WTC11 (cell line): ENCODE data around the gene CDH22.

Experiments used
- ATF2 ChIP-seq: sonication (generic); formaldehyde crosslinking; IDR thresholded peaks from 2 replicates; pipeline ENCODE4 v1.8.1; 2022; ENCODE audit warnings: low read depth, missing genetic modification reagents, borderline replicate concordance
- CREB1 ChIP-seq: sonication (generic); formaldehyde crosslinking; IDR thresholded peaks from 2 replicates; pipeline ENCODE4 v1.8.0; 2023; ENCODE audit warnings: mild to moderate bottlenecking, missing genetic modification reagents
- JUN ChIP-seq: sonication (generic); formaldehyde crosslinking; IDR thresholded peaks from 2 replicates; pipeline ENCODE4 v1.8.0; 2023; ENCODE audit warnings: mild to moderate bottlenecking, missing genetic modification reagents
- MAX ChIP-seq: sonication (generic); formaldehyde crosslinking; IDR thresholded peaks from 2 replicates; pipeline ENCODE4 v1.8.0; 2022; ENCODE audit warnings: mild to moderate bottlenecking, missing genetic modification reagents
- PRDM15 ChIP-seq: sonication (generic); formaldehyde crosslinking; IDR thresholded peaks from 2 replicates; pipeline ENCODE4 v1.8.0; 2022; ENCODE audit warnings: missing genetic modification reagents
- ZNF416 ChIP-seq: fragments of 250-450 bp; sonication (Bioruptor Pico); IDR thresholded peaks from 2 replicates; pipeline ENCODE4 v1.9.0; 2021; ENCODE audit warnings: mild to moderate bottlenecking, inconsistent platforms
- TF ChIP-seq, protein P1 (sequence below): fragments of 200-600 bp; IDR thresholded peaks from 2 replicates; pipeline ENCODE4 v1.8.0; 2022; ENCODE audit warnings: antibody characterized with exemption
- TF ChIP-seq, protein P2 (sequence below): sonication (generic); formaldehyde crosslinking; IDR thresholded peaks from 2 replicates; pipeline ENCODE4 v1.8.1; 2023; ENCODE audit warnings: mild to moderate bottlenecking, missing genetic modification reagents, moderate library complexity
- TF ChIP-seq, protein P3 (sequence below): sonication (generic); formaldehyde crosslinking; IDR thresholded peaks from 2 replicates; pipeline ENCODE4 v1.8.1; 2022; ENCODE audit warnings: low read depth, mild to moderate bottlenecking, moderate library complexity, missing genetic modification reagents, borderline replicate concordance
- TF ChIP-seq, protein P4 (sequence below): sonication (generic); formaldehyde crosslinking; IDR thresholded peaks from 2 replicates; pipeline ENCODE4 v1.8.1; 2022; ENCODE audit warnings: mild to moderate bottlenecking, missing genetic modification reagents, moderate library complexity, borderline replicate concordance

DNA sequence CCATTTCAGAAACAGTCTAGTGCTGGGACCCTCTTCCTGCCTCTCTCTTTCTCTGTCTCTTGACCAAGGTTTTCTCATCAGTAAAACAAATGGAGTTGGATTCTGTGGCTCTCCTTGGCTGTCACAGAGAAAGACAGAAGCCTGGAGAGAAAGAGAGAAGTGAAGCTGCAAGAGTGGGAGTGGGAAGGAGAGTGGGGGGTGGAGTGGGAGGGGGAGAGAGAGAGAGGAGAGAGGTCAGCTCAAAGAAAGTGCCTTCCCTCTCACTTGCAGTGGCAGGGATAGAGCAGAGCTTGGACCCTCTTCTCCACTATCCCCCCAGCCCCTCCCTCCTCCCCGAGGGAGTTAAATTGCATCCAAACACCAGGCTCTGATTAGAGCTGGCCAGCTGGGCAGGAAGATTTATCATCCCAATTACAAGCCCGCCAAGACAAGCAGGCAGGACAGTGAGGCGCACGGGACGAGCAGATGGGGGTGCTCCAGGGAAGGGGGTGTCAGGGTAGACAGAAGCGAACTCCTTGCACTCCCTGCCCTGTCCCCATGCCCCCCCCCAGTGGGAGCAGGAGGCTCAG, 115.8 kb downstream of the CDH22 start:
- TF ChIP-seq, protein P1, sequence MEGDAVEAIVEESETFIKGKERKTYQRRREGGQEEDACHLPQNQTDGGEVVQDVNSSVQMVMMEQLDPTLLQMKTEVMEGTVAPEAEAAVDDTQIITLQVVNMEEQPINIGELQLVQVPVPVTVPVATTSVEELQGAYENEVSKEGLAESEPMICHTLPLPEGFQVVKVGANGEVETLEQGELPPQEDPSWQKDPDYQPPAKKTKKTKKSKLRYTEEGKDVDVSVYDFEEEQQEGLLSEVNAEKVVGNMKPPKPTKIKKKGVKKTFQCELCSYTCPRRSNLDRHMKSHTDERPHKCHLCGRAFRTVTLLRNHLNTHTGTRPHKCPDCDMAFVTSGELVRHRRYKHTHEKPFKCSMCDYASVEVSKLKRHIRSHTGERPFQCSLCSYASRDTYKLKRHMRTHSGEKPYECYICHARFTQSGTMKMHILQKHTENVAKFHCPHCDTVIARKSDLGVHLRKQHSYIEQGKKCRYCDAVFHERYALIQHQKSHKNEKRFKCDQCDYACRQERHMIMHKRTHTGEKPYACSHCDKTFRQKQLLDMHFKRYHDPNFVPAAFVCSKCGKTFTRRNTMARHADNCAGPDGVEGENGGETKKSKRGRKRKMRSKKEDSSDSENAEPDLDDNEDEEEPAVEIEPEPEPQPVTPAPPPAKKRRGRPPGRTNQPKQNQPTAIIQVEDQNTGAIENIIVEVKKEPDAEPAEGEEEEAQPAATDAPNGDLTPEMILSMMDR: no peak
- TF ChIP-seq ATF2 (CRISPR knock-in tag) (no peak), ZNF416 (no peak), JUN (CRISPR knock-in tag) (no peak), CREB1 (CRISPR knock-in tag) (no peak), MAX (no peak), PRDM15 (CRISPR knock-in tag) (no peak)
- TF ChIP-seq, protein P2, sequence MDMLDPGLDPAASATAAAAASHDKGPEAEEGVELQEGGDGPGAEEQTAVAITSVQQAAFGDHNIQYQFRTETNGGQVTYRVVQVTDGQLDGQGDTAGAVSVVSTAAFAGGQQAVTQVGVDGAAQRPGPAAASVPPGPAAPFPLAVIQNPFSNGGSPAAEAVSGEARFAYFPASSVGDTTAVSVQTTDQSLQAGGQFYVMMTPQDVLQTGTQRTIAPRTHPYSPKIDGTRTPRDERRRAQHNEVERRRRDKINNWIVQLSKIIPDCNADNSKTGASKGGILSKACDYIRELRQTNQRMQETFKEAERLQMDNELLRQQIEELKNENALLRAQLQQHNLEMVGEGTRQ (CRISPR knock-in tag): no peak
- TF ChIP-seq, protein P3, sequence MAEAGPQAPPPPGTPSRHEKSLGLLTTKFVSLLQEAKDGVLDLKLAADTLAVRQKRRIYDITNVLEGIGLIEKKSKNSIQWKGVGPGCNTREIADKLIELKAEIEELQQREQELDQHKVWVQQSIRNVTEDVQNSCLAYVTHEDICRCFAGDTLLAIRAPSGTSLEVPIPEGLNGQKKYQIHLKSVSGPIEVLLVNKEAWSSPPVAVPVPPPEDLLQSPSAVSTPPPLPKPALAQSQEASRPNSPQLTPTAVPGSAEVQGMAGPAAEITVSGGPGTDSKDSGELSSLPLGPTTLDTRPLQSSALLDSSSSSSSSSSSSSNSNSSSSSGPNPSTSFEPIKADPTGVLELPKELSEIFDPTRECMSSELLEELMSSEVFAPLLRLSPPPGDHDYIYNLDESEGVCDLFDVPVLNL (CRISPR knock-in tag): no peak
- TF ChIP-seq, protein P4, sequence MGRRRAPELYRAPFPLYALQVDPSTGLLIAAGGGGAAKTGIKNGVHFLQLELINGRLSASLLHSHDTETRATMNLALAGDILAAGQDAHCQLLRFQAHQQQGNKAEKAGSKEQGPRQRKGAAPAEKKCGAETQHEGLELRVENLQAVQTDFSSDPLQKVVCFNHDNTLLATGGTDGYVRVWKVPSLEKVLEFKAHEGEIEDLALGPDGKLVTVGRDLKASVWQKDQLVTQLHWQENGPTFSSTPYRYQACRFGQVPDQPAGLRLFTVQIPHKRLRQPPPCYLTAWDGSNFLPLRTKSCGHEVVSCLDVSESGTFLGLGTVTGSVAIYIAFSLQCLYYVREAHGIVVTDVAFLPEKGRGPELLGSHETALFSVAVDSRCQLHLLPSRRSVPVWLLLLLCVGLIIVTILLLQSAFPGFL (CRISPR knock-in tag): no peak
